ENCODE results near the gene SNX14. TPM values are rescaled to one million over a fixed set of nuclear protein-coding genes. Genes with fewer than 3 reads are reported as not detected.
"Not testable (repeated sequence)": the region's sequence is repeated elsewhere in the genome, so short reads cannot be mapped to it uniquely, and the experiment has no call there.

SNX14 gene
- total RNA-seq, 1 experiment from 2014 or later = 85.7 TPM

- no peaks in the 10 kb centered on the region; the same call in 1 of the 2 replicates for H3K9me3 ChIP-seq (replicated peaks)
- H3K4me1 ChIP-seq = no peaks in the 10 kb centered on the region
- no peaks in the 10 kb centered on the region for H3K27me3 ChIP-seq
- no peak overlapping the region for H3K27ac ChIP-seq
- DNase-seq = no peak
- H3K36me3 ChIP-seq = peaks cover 100% of the 10 kb centered on the region
- H3K4me3 ChIP-seq = no peak overlapping the region
These were observed 19.2 kb upstream of the SNX14 start for GRCh38 chr6:85612690-85613474.

DNA sequence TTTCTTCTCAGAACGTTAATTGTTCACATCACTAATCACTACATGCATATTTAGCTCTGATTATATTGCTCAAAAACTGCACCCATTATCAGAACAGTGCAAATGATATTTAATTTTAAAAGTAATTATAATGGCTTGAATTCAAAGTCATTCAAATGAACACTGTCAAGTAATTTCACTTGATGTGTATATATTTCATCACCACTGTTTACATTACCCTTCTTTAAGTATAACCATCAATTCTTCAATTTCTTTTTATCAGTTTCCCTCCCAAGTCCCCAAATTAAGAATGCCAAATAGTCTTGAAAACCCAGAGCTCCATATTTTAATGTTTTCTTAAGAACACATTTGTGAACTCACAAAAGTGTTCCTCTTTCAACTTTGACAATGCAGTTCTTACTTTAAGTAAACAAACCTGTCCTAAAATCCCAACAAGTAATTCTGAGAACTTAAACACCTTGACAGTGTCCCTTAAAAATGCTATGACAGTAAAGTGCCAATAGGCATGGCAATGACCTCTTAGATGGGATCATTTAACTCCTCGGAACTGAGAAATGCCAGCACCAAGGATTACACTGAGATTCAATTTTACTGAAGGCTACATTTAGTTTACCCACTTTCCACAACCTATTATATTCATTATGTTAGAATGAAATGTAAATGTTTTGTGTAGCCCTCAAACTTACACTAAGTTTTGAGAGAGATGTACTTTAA is 16.7 kb upstream of the SNX14 start:
- H3K27me3 ChIP-seq = no peaks in the 10 kb centered on the region
- H3K36me3 ChIP-seq = peaks cover 97% of the 10 kb centered on the region
- no peak overlapping the region for H3K4me3 ChIP-seq
- no peaks in the 10 kb centered on the region; the same call in 1 of the 2 replicates for H3K9me3 ChIP-seq (replicated peaks)
- no peak for DNase-seq
- no peak overlapping the region for H3K27ac ChIP-seq
- no peaks in the 10 kb centered on the region for H3K4me1 ChIP-seq

DNA sequence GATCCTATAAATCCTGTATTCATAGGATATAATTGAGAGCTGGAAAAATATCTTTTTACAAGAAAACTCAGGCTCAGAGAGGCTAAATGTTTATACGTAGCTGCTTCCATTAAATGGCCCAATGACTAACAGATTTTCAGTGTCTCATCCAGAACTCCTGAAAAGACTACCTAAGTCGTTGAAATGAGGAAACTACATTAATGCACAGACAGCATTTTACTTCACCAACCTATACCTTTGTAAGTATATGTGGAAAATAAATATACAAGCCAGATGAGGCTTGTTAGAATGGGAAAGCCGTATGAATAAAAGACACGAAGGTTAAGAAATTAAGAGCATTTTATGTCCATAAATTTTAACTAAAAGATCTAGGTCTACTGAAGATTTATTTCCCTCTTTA is 8.4 kb upstream of the SNX14 start:
- Histone ChIP-seq H3K27me3 (no peaks in the 10 kb centered on the region), H3K27ac (no peak overlapping the region), H3K4me1 (no peaks in the 10 kb centered on the region), H3K9me3 (replicated peaks) (no peaks in the 10 kb centered on the region), H3K36me3 (peaks cover 29% of the 10 kb centered on the region), H3K4me3 (no peak overlapping the region)
- DNase-seq = no peak

DNA sequence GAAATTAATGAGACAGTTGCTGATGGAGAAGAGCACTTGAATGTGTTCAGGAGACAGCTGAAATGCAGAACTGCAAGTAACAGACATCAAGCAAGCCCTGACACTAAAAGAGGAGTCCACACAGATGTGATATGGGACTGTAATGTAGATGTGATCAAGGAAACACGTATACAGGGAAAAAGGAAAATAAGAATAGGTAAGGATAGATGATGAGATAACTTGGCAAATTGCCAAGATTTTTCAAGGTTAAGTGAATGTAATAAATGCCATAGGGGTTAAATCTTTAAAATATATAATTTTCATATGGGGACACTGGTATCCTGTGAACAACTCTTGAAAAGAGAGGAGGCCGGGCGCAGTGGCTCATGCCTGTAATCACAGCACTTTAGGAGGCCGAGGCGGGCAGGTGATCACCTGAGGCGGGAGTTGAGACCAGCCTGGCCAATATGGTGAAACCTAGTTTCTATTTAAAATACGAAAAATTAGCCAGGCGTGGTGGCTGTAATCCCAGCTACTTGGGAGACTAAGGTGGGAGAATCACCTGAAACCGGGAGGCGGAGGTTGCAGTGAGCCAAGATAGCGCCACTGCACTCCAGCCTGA is 7.2 kb upstream of the SNX14 start:
- Histone ChIP-seq H3K9me3 (replicated peaks) (no peaks in the 10 kb centered on the region), H3K4me3 (no peak overlapping the region), H3K27me3 (no peaks in the 10 kb centered on the region), H3K36me3 (peaks cover 18% of the 10 kb centered on the region), H3K4me1 (no peaks in the 10 kb centered on the region), H3K27ac (no peak overlapping the region)
- DNase-seq = peak in 1 of 2 experiments; percentile 14

- Histone ChIP-seq H3K27me3 (no peaks in the 10 kb centered on the region), H3K9me3 (replicated peaks) (no peaks in the 10 kb centered on the region), H3K4me1 (0 out of 2 replicates have a peak, but pooled peaks cover 3% of the 10 kb centered on the region), H3K4me3 (peak overlapping the region; percentile 88), H3K36me3 (no peaks in the 10 kb centered on the region), H3K27ac (peak overlapping the region; percentile 66)
- peak in 1 of 2 experiments; percentile 38 for DNase-seq
These were observed 706 bp upstream of the SNX14 start for GRCh38 chr6:85594197-85594930.

- Histone ChIP-seq H3K27ac (no peak overlapping the region), H3K9me3 (replicated peaks) (no peaks in the 10 kb centered on the region), H3K27me3 (no peaks in the 10 kb centered on the region), H3K36me3 (0 out of 2 replicates have a peak, but pooled peaks cover 4% of the 10 kb centered on the region), H3K4me3 (no peak overlapping the region), H3K4me1 (0 out of 2 replicates have a peak, but pooled peaks cover 3% of the 10 kb centered on the region)
- DNase-seq = no peak
These were observed 1.6 kb downstream of the SNX14 start for GRCh38 chr6:85592033-85592432.

DNA sequence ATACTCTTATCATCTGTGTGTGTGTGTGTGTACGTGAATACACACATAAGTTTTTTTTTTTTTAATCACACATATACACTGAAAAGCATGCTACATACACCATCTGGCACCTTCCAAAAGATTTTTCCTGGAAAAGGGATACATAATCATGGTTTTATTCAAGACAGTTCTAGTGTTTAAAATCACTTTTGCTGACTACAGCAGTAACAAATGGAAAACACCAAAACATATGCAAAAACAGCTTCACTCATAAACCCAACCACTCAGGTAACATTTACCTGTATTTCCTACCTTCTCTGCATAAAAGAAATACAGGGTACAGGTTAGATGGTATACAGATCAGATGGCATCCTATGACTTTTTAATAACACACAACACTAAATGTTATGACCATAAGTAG is 2.5 kb downstream of the SNX14 start:
- no peak for DNase-seq
- H3K36me3 ChIP-seq = 0 out of 2 replicates have a peak, but pooled peaks cover 7% of the 10 kb centered on the region
- no peak overlapping the region for H3K27ac ChIP-seq
- H3K27me3 ChIP-seq = no peaks in the 10 kb centered on the region
- H3K4me3 ChIP-seq = no peak overlapping the region
- 0 out of 2 replicates have a peak, but pooled peaks cover 3% of the 10 kb centered on the region for H3K4me1 ChIP-seq
- no peaks in the 10 kb centered on the region for H3K9me3 ChIP-seq (replicated peaks)

DNA sequence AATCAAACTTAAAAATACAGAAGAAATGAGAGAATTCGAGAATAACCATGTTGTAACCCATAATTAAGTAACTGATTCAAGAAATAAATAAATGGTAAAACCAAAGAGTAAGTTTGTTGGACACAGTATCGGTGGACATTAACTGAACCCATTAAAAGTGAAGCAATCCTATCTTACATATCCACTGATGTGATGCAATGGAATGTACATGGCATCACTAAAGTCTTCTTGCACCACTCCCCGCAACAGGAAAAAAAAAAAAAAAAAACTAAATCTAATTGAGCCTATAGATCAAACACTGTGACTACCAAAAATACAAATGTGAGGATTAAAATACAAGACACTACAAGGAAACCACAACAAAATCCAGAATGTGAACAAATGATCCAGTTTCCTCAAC is 7.9 kb downstream of the SNX14 start:
- H3K9me3 ChIP-seq (replicated peaks) = peaks cover 21% of the 10 kb centered on the region
- no peaks in the 10 kb centered on the region for H3K27me3 ChIP-seq
- DNase-seq = no peak
- no peak overlapping the region for H3K27ac ChIP-seq
- H3K4me3 ChIP-seq = no peak overlapping the region
- 0 out of 2 replicates have a peak, but pooled peaks cover 7% of the 10 kb centered on the region for H3K36me3 ChIP-seq
- no peaks in the 10 kb centered on the region for H3K4me1 ChIP-seq

GRCh38 chr6:85582832-85583231 is 10.8 kb downstream of the SNX14 start:
- H3K27me3 ChIP-seq, H3K4me3 ChIP-seq, DNase-seq, H3K36me3 ChIP-seq, H3K4me1 ChIP-seq, H3K27ac ChIP-seq: not testable (repeated sequence)
- peaks cover 21% of the 10 kb centered on the region for H3K9me3 ChIP-seq (replicated peaks)

DNA sequence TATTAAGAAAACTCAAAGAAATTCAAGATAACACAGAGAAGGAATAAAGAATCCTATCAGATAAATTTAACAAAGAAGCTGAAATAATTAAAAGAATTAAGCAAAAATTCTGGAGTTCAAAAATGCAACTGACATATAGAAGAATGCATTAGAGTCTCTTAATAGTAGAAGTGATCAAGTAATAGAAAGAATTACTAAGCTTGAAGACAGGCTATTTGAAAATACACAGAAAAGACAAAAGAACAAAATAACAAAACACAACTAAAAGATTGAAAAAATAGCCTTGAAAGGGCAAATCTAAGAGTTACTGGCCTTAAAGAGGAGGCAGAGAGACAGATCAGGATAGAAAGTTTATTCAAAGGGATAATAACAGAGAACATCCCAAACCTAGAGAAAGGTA is 12.1 kb downstream of the SNX14 start:
- Histone ChIP-seq H3K36me3 (0 out of 2 replicates have a peak, but pooled peaks cover under 1% of the 10 kb centered on the region), H3K27ac (no peak overlapping the region), H3K27me3 (no peaks in the 10 kb centered on the region), H3K4me1 (no peaks in the 10 kb centered on the region), H3K4me3 (no peak overlapping the region), H3K9me3 (replicated peaks) (peaks cover 21% of the 10 kb centered on the region)
- DNase-seq = no peak

- Histone ChIP-seq H3K27me3 (no peaks in the 10 kb centered on the region), H3K27ac (no peak overlapping the region), H3K36me3 (no peaks in the 10 kb centered on the region), H3K4me3 (no peak overlapping the region), H3K9me3 (replicated peaks) (peaks cover 21% of the 10 kb centered on the region), H3K4me1 (no peaks in the 10 kb centered on the region)
- no peak for DNase-seq
These were observed 12.8 kb downstream of the SNX14 start for GRCh38 chr6:85580878-85581267.

GRCh38 chr6:85580118-85580877 is 13.4 kb downstream of the SNX14 start:
- no peak for DNase-seq
- Histone ChIP-seq H3K9me3 (replicated peaks) (peaks cover 21% of the 10 kb centered on the region), H3K4me3 (no peak overlapping the region), H3K4me1 (no peaks in the 10 kb centered on the region), H3K27ac (no peak overlapping the region), H3K36me3 (no peaks in the 10 kb centered on the region), H3K27me3 (no peaks in the 10 kb centered on the region)

DNA sequence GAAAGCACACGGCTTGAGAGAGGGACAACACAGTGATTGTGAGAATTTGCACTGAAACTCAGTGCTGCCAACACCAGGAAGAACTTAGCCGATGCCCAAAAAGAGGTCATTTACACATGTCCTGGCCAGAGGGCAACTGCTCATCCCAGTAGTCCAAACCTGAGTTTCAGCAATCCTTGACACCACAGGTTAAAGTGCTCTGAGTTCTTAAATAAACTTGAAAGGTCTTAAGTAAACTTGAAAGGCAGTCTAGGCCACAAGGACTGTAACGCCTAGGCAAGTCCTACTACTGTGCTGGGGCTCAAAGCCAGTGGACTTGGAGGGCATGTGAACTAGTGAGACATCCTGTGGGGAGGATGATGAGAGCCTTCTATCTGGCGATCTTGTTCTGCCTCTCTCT is 14.1 kb downstream of the SNX14 start:
- Histone ChIP-seq H3K9me3 (replicated peaks) (peaks cover 18% of the 10 kb centered on the region), H3K4me3 (no peak overlapping the region), H3K27ac (no peak overlapping the region), H3K36me3 (no peaks in the 10 kb centered on the region), H3K27me3 (no peaks in the 10 kb centered on the region), H3K4me1 (no peaks in the 10 kb centered on the region)
- DNase-seq = no peak

DNA sequence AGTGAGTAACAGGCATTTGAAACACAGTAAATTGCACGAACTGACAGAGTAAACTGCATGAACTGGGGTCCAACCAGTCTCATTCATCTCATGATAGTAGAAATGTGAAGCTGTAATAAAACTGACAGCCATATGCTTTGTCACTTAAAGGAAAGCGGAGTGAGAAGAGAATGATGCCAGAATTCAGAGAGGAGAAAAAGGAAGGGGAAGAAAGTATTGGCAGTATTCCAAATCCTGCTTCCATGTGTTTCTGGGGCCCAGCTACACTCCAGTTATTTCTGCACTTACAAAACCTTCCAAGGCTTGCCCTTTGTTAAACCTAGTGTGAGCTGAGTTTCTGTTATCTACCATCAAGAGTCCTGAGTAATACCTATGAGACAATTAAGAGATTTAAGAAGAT is 17.2 kb downstream of the SNX14 start:
- H3K36me3 ChIP-seq = peaks cover 6% of the 10 kb centered on the region; the same call in 1 of the 2 replicates
- no peak overlapping the region for H3K4me3 ChIP-seq
- H3K9me3 ChIP-seq (replicated peaks) = no peaks in the 10 kb centered on the region
- no peak overlapping the region for H3K27ac ChIP-seq
- no peaks in the 10 kb centered on the region for H3K4me1 ChIP-seq
- H3K27me3 ChIP-seq = no peaks in the 10 kb centered on the region
- peak in 1 of 2 experiments; percentile 23 for DNase-seq
